Thyroid gland (tissue), 4 donors: ENCODE measurements around the gene GAS2.

Source experiments
- POLR2A ChIP-seq, 2 donors: fragments of 450-650 bp; IDR thresholded peaks; one replicate each; pipeline ENCODE4 v1.6.1; 2017; ENCODE audit warnings: antibody characterized with exemption in 2 of 2, mild to moderate bottlenecking in 2 of 2, moderate library complexity in 1 of 2
- TF ChIP-seq, protein P1 (sequence below), 6 experiments: fragments of 200-600 bp in 3 of 6; fragments of 450-650 bp in 3 of 6; sonication (generic) in 3 of 6; IDR thresholded peaks; one replicate each; pipeline ENCODE4 v1.5.1; 2016 to 2019; ENCODE audit warnings: antibody characterized with exemption in 6 of 6, mild to moderate bottlenecking in 2 of 6, inconsistent platforms in 1 of 6, moderate library complexity in 1 of 6

DNA sequence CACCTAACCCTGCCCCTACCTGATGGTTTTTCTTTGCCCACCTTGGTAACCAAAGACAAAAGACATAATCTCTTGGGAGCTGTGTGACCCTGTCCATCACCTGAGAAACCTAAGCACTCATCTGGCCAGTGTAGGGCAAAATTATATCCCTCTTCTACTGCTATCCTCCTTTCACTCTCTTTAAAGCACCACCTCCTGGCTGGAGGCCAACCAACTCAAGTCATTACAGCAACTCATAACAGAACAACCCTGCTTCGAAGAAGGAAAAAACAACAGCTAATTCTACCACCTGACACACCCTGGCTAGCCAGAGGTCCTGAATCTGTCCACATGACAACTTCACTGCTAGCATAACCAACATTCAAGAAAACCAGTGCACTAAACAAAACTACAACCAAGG lies 45.5 kb downstream of the GAS2 start:
- TF ChIP-seq, protein P1, sequence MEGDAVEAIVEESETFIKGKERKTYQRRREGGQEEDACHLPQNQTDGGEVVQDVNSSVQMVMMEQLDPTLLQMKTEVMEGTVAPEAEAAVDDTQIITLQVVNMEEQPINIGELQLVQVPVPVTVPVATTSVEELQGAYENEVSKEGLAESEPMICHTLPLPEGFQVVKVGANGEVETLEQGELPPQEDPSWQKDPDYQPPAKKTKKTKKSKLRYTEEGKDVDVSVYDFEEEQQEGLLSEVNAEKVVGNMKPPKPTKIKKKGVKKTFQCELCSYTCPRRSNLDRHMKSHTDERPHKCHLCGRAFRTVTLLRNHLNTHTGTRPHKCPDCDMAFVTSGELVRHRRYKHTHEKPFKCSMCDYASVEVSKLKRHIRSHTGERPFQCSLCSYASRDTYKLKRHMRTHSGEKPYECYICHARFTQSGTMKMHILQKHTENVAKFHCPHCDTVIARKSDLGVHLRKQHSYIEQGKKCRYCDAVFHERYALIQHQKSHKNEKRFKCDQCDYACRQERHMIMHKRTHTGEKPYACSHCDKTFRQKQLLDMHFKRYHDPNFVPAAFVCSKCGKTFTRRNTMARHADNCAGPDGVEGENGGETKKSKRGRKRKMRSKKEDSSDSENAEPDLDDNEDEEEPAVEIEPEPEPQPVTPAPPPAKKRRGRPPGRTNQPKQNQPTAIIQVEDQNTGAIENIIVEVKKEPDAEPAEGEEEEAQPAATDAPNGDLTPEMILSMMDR (IDR thresholded peaks at IDR 0.05), result no peak
- TF ChIP-seq POLR2A (IDR thresholded peaks at IDR 0.05), result no peak
